HepG2 (cell line): Measurements from ENCODE around the gene PAPSS2. TPM values are rescaled to one million over a fixed set of nuclear protein-coding genes. Genes with fewer than 3 reads are reported as not detected.

Source experiments
- ASH2L ChIP-seq: fragments of 300-600, 200-600 bp; sonication (generic); IDR thresholded peaks from 2 replicates; pipeline ENCODE4 v1.7.0; 2017; ENCODE audit warnings: low read depth, mild to moderate bottlenecking, moderate library complexity, mixed read lengths, low read length; ENCODE audit not compliant: insufficient read length
- FOXA1 ChIP-seq, 2 experiments: fragments of 450-650 bp in 1 of 2; sonication (generic) in 1 of 2; formaldehyde crosslinking in 1 of 2; IDR thresholded peaks; 2 replicates each; pipeline versions ENCODE4 v1.4.0 to v1.6.1; 2016 to 2020; ENCODE audit warnings: missing genetic modification reagents in 1 of 2
- FOXK2 ChIP-seq: fragments of 450-650 bp; IDR thresholded peaks from 2 replicates; pipeline ENCODE4 v1.6.1; 2016
- HDAC1 ChIP-seq: sonication (generic); formaldehyde crosslinking; IDR thresholded peaks from 2 replicates; pipeline ENCODE4 v1.5.1; 2020; ENCODE audit warnings: mild to moderate bottlenecking, missing genetic modification reagents
- ISX ChIP-seq: sonication (generic); formaldehyde crosslinking; conservative IDR thresholded peaks from 2 replicates; pipeline ENCODE4 v1.5.0; 2020; ENCODE audit warnings: missing genetic modification reagents
- KAT2B ChIP-seq: fragments of 150-350 bp; IDR thresholded peaks from 2 replicates; pipeline ENCODE4 v1.6.1; 2014; ENCODE audit warnings: low read depth, low read length, borderline replicate concordance
- KDM5A ChIP-seq: fragments of 200-600 bp; sonication (generic); IDR thresholded peaks from 2 replicates; pipeline ENCODE4 v1.7.0; 2018; ENCODE audit warnings: antibody characterized with exemption, mild to moderate bottlenecking, low read length, borderline replicate concordance
- LCORL ChIP-seq, 2 experiments: fragments of 450-650 bp in 1 of 2; sonication (generic) in 1 of 2; formaldehyde crosslinking in 1 of 2; IDR thresholded peaks; 2 replicates each; pipeline versions ENCODE4 v1.5.0 to v1.6.1; 2017 to 2020; ENCODE audit warnings: antibody characterized with exemption in 1 of 2, missing genetic modification reagents in 1 of 2
- RXRB ChIP-seq: IDR thresholded peaks from 2 replicates; pipeline ENCODE4 v1.6.1; 2016; ENCODE audit warnings: borderline replicate concordance, missing genetic modification reagents, missing compliant biosample characterization
- TAF15 ChIP-seq: fragments of 200-400 bp; formaldehyde crosslinking; IDR thresholded peaks from one replicate; pipeline ENCODE4 v1.6.1; 2018; ENCODE audit warnings: mild to moderate bottlenecking, low read depth, low read length; ENCODE audit not compliant: poor library complexity, severe bottlenecking
- UBTF ChIP-seq: sonication (generic); formaldehyde crosslinking; IDR thresholded peaks from 2 replicates; pipeline ENCODE4 v1.4.0; 2020; ENCODE audit warnings: mild to moderate bottlenecking, missing genetic modification reagents
- ZBED4 ChIP-seq: sonication (generic); formaldehyde crosslinking; IDR thresholded peaks from 2 replicates; pipeline ENCODE4 v1.4.0; 2020; ENCODE audit warnings: missing genetic modification reagents, borderline replicate concordance
- ZMAT5 ChIP-seq: sonication (generic); formaldehyde crosslinking; IDR thresholded peaks from 2 replicates; pipeline ENCODE4 v1.5.0; 2020; ENCODE audit warnings: mild to moderate bottlenecking, low read depth, missing genetic modification reagents, borderline replicate concordance
- ZNF446 ChIP-seq: sonication (generic); formaldehyde crosslinking; IDR thresholded peaks from 2 replicates; pipeline ENCODE4 v1.5.0; 2020; ENCODE audit warnings: mild to moderate bottlenecking, missing genetic modification reagents
- ZNF644 ChIP-seq: IDR thresholded peaks from 2 replicates; pipeline ENCODE4 v1.6.1; 2016; ENCODE audit warnings: low read depth
- ZNF704 ChIP-seq: sonication (generic); formaldehyde crosslinking; IDR thresholded peaks from 2 replicates; pipeline ENCODE4 v1.8.1; 2023; ENCODE audit warnings: mild to moderate bottlenecking, inconsistent platforms, moderate library complexity, missing genetic modification reagents, borderline replicate concordance
- ZNF784 ChIP-seq: sonication (generic); formaldehyde crosslinking; IDR thresholded peaks from 2 replicates; pipeline ENCODE4 v1.5.1; 2020; ENCODE audit warnings: missing genetic modification reagents, mild to moderate bottlenecking, borderline replicate concordance
- polyA plus RNA-seq, 8 experiments: library from polyadenylated mRNA; depleted of rRNA in 3 of 8; stranded (reverse) in 7 of 8; unstranded in 1 of 8; fragments of >200 nt; fragmentation: Illumina TruSeq in 4 of 8; extraction: Trizol in 4 of 8; gene quantifications; 2 replicates each; pipeline versions ENCODE4 v1.2.1 to v1.2.3, GENCODE V29; 2011 to 2016; ENCODE audit warnings: low read depth in 4 of 8, missing spikeins in 1 of 8, mixed read lengths in 1 of 8; ENCODE audit not compliant: insufficient read depth in 1 of 8
- total RNA-seq, 5 experiments: library from RNA; depleted of rRNA; stranded (reverse); fragments of >200 nt; fragmentation: Illumina TruSeq; extraction: Trizol; gene quantifications; 2 replicates each; pipeline ENCODE4 v1.2.3, GENCODE V29; 2016; ENCODE audit warnings: low read depth in 1 of 5
- TF ChIP-seq, protein P1 (sequence below): sonication (generic); formaldehyde crosslinking; IDR thresholded peaks from 2 replicates; pipeline ENCODE4 v1.4.0; 2020; ENCODE audit warnings: mild to moderate bottlenecking, low read depth, missing genetic modification reagents

The PAPSS2 gene
- total and polyA plus RNA-seq, 2 of the 13 experiments (the other 11 are each of a cell fraction or from before 2014, with no cell fraction given), result 0.11 to 0.12 TPM

- no peak for TF ChIP-seq TAF15
- TF ChIP-seq RXRB (CRISPR knock-in tag), result peak; percentile 38; the same call in 1 of the 2 replicates
- TF ChIP-seq FOXK2, result no peak
- no peak for TF ChIP-seq FOXA1 (IDR thresholded peaks at IDR 0.05)
- peak; percentile 76 for TF ChIP-seq FOXA1 (CRISPR knock-in tag; IDR thresholded peaks at IDR 0.05)
- TF ChIP-seq ZNF704 (CRISPR knock-in tag), result no peak
- TF ChIP-seq LCORL (IDR thresholded peaks at IDR 0.05), result no peak
- TF ChIP-seq LCORL (CRISPR knock-in tag; IDR thresholded peaks at IDR 0.05), result peak; percentile 46; the same call in 1 of the 2 replicates
- TF ChIP-seq ZNF446 (CRISPR knock-in tag), result no peak
- TF ChIP-seq UBTF (CRISPR knock-in tag), result no peak
- TF ChIP-seq ZMAT5 (CRISPR knock-in tag), result no peak
- no peak for TF ChIP-seq KDM5A
- TF ChIP-seq ASH2L, result no peak
- TF ChIP-seq ZBED4, result no peak
- TF ChIP-seq HDAC1 (CRISPR knock-in tag), result 0 out of 2 replicates have a peak, but pooled peaks have one; percentile 31
- TF ChIP-seq ISX (CRISPR knock-in tag), result no peak
- no peak for TF ChIP-seq KAT2B
- TF ChIP-seq, protein P1, sequence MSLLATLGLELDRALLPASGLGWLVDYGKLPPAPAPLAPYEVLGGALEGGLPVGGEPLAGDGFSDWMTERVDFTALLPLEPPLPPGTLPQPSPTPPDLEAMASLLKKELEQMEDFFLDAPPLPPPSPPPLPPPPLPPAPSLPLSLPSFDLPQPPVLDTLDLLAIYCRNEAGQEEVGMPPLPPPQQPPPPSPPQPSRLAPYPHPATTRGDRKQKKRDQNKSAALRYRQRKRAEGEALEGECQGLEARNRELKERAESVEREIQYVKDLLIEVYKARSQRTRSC (CRISPR knock-in tag), result no peak
- TF ChIP-seq ZNF784, result no peak
- 0 out of 2 replicates have a peak, but pooled peaks have one; percentile 39 for TF ChIP-seq ZNF644 (CRISPR knock-in tag)
Observed at GRCh38 chr10:87646192-87646909, 13.3 kb upstream of the PAPSS2 start (continued).
